GM12892 (cell line): Measurements from ENCODE around the gene LHX4.

Experiments used
- POLR2A ChIP-seq: IDR thresholded peaks from 2 replicates; pipeline ENCODE4 v1.6.1; 2011; ENCODE audit warnings: low read depth, low read length, control low read depth
- POLR2AphosphoS5 ChIP-seq: IDR thresholded peaks from 2 replicates; pipeline ENCODE4 v1.6.1; 2011; ENCODE audit warnings: low read depth, low read length, control low read depth

DNA sequence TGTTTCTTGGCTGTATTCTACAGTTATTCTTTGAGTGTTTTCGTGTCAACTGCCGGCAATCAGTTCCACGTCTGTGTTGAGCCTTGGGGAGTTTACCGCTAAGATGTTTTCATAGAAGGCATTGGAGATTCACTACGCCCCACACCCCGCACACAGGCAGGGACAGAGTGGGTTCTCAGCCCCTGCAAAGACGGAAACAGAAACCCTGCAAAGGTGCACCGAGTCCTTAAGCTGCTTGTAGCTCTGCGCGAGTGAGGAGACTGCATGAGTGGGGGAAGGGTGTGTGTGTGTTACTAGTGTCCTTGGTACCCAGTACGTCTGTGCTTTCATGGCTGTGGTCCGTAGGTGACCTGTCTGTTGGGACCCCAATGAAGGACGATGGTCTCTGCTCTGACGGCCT is 1.9 kb downstream of the LHX4 start:
- TF ChIP-seq POLR2A (no peak), POLR2AphosphoS5 (no peak)
